NT2/D1 (cell line): ENCODE measurements around the gene TBX4.

Experiments used
- SUZ12 ChIP-seq: IDR thresholded peaks from 2 replicates; pipeline ENCODE4 v1.6.1; 2011; ENCODE audit not compliant: insufficient read length, insufficient read depth; ENCODE audit errors: extremely low read depth
- YY1 ChIP-seq: IDR thresholded peaks from 2 replicates; pipeline ENCODE4 v1.6.1; 2011; ENCODE audit not compliant: insufficient read length, insufficient read depth

- no peak for TF ChIP-seq YY1
- TF ChIP-seq SUZ12: no peak
Observed at GRCh38 chr17:61416211-61416539, 36.0 kb upstream of the TBX4 start.
